Adipocyte (in vitro differentiated cells): ENCODE results near the gene SNHG17.
"Not testable (repeated sequence)": the region's sequence is repeated elsewhere in the genome, so short reads cannot be mapped to it uniquely, and the experiment has no call there.

ENCODE experiments used
- DNase-seq: peaks from one replicate; pipeline ENCODE4 v3.0.0-alpha.2; 2015; ENCODE audit warnings: low read depth
- H3K27me3 ChIP-seq: replicated peaks from 2 replicates; pipeline ENCODE4 v1.7.0; 2013; ENCODE audit warnings: mild to moderate bottlenecking, low read length, moderate library complexity; ENCODE audit not compliant: control insufficient read depth, insufficient read depth
- H3K36me3 ChIP-seq: 2 replicates; pipeline ENCODE4 v1.7.0; 2013; ENCODE audit warnings: low read length, mild to moderate bottlenecking, moderate library complexity; ENCODE audit not compliant: control insufficient read depth, insufficient read depth, severe bottlenecking
- H3K4me1 ChIP-seq: 2 replicates; pipeline ENCODE4 v1.7.0; 2013; ENCODE audit warnings: mild to moderate bottlenecking, low read length, moderate library complexity; ENCODE audit not compliant: control insufficient read depth, insufficient read depth
- H3K4me3 ChIP-seq: 2 replicates; pipeline ENCODE4 v1.7.0; 2013; ENCODE audit warnings: mild to moderate bottlenecking, low read length, moderate library complexity
- H3K9ac ChIP-seq: 2 replicates; pipeline ENCODE4 v1.7.0; 2013; ENCODE audit warnings: mild to moderate bottlenecking, low read length, moderate library complexity
- H3K9me3 ChIP-seq: 2 replicates; pipeline ENCODE4 v1.7.0; 2013; ENCODE audit warnings: mild to moderate bottlenecking, low read length, moderate library complexity; ENCODE audit not compliant: control insufficient read depth

SNHG17 gene

DNA sequence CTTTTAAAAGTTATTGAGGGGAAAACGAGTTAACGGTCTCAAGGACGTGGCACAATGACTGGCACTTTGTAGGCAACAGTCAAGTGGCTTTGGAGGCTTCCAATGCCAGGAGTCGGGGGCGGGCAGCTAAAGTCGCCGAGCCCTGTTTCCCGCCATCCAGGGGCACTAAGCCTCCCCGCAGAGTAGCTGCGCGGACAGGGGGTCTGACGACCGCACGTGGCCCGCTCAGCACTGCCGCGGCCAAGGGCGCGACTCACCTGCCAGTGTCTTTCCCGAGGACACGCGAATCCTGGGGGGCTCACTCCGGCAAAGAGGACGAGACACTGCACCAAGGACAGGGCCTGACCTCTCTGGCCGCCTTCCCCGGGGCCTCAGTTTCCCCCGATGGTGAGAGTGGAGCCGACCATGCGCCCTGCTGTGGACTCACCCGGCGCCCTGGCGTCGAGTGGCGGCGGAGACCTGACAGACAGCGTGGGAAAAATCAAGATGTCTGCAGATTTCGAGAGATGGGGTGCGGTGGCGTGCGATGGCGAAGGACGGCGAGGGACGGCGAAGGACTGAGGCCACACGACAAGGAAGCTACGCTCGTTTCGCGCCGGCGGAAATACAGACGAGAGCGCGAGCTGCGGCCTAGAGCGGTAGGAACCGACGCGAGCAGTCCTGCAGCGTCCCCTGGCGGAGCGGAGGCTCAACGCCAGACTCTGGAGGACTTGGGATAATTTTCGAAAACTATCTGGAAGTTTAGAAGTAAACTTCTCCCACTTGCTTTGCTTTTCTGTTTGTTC is at the start of gene SNHG17:
TSS of gene SNHG17 (minus strand) at position 559 of the 785 bp plus-strand sequence.
- no peaks in the 10 kb centered on the region for H3K9me3 ChIP-seq
- peak; percentile 98 for DNase-seq
- peak within 1 kb of the TSS; percentile 96 for H3K4me3 ChIP-seq
- peak within 1 kb of the TSS; percentile 95 for H3K9ac ChIP-seq
- H3K27me3 ChIP-seq: no peaks in the 10 kb centered on the region
- H3K4me1 ChIP-seq: peaks cover 35% of the 10 kb centered on the region
- H3K36me3 ChIP-seq: peaks cover 39% of the 10 kb centered on the region

DNA sequence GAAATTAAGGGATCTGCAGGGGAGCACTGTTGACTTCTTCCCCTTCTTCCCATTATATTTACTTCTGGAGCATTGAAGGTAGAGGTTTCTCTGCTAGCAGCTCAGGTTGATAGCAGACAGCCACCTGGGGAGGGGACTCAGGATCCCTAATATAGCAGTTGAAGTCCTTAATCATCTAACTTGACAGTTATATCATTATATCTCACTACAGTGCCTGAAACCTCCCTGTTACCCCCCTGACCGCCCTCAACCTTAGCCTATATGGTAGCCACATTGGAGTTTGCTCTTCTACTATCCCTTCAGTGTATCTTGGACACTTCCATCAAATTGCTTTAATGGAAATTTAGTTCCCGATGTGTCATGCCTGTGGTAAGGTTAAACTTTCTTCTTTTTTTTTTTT is 44.5 kb upstream of the SNHG17 start:
- H3K9ac ChIP-seq: no peak overlapping the region
- H3K27me3 ChIP-seq: no peaks in the 10 kb centered on the region
- H3K4me1 ChIP-seq: no peaks in the 10 kb centered on the region
- no peak overlapping the region for H3K4me3 ChIP-seq
- no peaks in the 10 kb centered on the region for H3K9me3 ChIP-seq
- no peak for DNase-seq
- peaks cover 9% of the 10 kb centered on the region for H3K36me3 ChIP-seq

DNA sequence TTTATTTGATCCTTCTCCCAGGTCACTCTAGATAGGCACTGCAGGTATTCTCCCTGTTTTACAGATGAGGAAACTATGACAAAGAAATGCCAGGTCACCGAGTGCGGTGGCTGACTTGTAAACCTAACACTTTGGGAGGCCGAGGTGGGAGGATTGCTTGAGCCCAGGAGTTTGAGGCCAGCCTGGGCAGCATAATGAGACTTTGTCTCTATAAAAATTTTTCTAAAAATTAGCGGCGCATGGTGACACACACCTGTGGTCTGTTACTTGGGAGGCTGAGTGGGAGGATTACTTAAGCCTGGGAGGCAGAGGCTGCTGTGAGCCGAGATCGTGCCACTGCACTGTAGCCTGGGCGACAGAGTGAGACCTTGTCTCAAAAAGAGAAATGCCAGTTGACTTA is 42.6 kb upstream of the SNHG17 start:
- no peak for DNase-seq
- peaks cover 7% of the 10 kb centered on the region for H3K36me3 ChIP-seq
- H3K9ac ChIP-seq: no peak overlapping the region
- no peaks in the 10 kb centered on the region for H3K27me3 ChIP-seq
- no peak overlapping the region for H3K4me3 ChIP-seq
- H3K4me1 ChIP-seq: peaks cover 9% of the 10 kb centered on the region
- H3K9me3 ChIP-seq: no peaks in the 10 kb centered on the region

DNA sequence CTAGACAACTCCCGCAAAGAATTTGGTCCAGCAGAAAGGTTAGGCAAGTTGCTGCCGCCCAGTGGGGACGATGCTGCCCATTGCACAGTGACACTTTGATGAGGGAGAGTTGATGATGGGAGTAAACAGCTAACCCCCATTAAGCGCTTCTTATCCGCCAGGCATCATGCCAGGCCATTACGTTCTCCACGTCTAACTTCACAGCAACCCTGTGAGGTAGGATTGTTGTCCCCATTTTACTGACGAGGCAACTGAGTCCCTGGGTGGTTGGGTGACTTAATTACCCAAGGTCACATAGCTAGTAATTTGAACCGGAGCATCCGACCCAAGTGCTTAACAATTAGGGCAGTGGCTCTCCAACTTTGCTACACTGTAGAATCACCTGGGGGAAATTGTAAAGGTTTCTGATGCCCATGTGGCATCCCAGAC is 38.3 kb upstream of the SNHG17 start:
- DNase-seq: peak; percentile 61
- Histone ChIP-seq H3K4me3 (peak overlapping the region; percentile 85), H3K9ac (peak overlapping the region; percentile 88), H3K36me3 (no peaks in the 10 kb centered on the region), H3K27me3 (peaks cover 3% of the 10 kb centered on the region), H3K9me3 (no peaks in the 10 kb centered on the region), H3K4me1 (peaks cover 9% of the 10 kb centered on the region)

DNA sequence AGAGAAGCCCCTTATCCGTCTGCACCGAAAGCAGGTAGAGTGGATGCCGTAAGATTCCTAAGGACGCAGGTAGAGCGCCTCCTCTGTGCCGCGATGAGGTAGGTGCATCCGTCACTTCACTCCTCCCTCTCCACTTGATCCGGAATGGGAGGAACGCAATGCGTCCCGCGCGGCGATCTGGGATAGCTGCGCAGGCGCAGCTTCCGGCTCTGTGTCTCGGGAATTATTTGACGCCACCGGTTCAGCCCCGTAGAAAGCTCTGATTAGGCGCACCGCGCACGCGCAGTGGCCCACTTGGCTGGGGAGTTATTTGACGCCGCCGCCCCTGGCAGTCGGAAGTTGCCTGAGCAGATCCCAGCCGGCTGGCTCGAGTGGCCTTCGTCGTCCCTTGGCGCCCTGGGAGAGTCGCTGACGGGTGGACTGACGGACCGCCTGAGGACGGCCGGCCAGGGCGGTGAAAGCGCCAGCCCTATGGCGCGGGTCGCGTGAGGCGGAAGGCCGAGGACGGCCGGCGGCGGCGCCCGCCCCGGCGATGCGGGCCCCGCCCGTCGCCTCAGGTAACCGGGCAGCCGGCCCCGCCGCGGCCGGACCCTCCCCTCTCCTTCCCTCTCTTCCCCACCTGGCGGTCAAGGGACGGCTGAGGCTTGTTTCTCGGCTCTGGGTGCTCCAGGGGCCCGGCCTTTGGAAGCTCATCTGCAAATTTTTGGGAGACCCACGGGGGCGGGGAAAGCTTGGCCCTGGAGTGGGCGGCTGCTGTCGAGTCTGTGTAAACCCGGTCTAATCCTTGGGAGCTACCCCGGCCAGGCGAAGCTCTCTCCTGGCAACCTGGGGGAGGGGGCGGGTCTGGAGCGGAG is 37.6 kb upstream of the SNHG17 start, which contains the start of gene RALGAPB:
TSS of gene RALGAPB (plus strand) at position 331 of the 854 bp plus-strand sequence. CDS start 15,590 bp downstream, outside the sequence.
- H3K4me3 ChIP-seq: peak within 1 kb of the TSS; percentile 85
- H3K4me1 ChIP-seq: peaks cover 9% of the 10 kb centered on the region
- H3K9me3 ChIP-seq: no peaks in the 10 kb centered on the region
- DNase-seq: peak; percentile 100
- H3K27me3 ChIP-seq: peaks cover 5% of the 10 kb centered on the region
- H3K36me3 ChIP-seq: no peaks in the 10 kb centered on the region
- H3K9ac ChIP-seq: peak within 1 kb of the TSS; percentile 88

DNA sequence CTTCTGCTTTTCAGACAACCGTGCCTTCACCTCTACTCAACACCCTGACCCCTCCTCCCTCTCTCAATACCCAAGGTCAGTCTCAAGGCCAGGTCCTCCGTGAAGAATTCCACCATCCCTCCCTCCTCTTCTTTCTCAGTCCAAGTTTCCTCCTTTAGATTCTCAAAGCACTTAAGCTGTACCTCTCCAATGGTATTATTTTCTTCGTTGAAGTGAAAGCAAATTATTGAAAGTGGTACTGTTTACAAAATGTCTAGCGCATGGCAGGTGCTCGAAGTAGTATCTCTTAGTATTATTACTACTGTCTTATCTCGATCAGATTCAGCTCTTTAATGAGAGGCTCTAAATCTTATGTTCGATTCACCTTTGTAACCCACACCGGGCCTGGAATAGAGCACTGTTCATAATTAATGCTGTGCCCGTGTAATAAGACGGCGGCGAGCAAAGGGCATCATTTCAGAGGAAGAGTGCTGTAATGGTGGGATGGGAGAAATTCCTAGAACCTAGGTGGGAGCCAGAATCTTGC is 36.9 kb upstream of the SNHG17 start:
- peak overlapping the region; percentile 57 for H3K9ac ChIP-seq
- H3K9me3 ChIP-seq: no peaks in the 10 kb centered on the region
- DNase-seq: no peak
- peak overlapping the region; percentile 85 for H3K4me3 ChIP-seq
- peaks cover 9% of the 10 kb centered on the region for H3K4me1 ChIP-seq
- H3K27me3 ChIP-seq: peaks cover 5% of the 10 kb centered on the region
- H3K36me3 ChIP-seq: no peaks in the 10 kb centered on the region

DNA sequence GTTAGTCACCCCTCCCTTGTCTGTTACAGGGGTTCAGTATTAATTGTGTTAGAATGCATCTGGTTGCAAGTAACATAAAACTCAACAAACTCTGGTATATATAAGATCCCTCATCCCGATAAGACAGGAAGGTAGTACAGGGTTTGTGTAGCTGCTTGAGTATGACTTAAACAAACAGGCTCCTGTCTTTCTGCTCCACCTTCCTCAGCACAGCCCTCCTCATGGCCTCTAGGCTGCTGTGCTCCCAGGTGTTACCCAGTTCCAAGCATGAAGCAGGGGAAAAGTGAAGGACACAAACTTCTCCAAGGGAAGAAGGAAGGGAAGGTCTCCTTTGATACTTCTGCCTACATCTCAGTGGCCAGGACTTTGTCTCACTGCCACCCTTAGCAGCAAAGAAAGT is 36.1 kb upstream of the SNHG17 start:
- no peak for DNase-seq
- Histone ChIP-seq H3K27me3 (peaks cover 5% of the 10 kb centered on the region), H3K4me3 (no peak overlapping the region), H3K4me1 (peaks cover 9% of the 10 kb centered on the region), H3K9me3 (no peaks in the 10 kb centered on the region), H3K9ac (no peak overlapping the region), H3K36me3 (no peaks in the 10 kb centered on the region)

DNA sequence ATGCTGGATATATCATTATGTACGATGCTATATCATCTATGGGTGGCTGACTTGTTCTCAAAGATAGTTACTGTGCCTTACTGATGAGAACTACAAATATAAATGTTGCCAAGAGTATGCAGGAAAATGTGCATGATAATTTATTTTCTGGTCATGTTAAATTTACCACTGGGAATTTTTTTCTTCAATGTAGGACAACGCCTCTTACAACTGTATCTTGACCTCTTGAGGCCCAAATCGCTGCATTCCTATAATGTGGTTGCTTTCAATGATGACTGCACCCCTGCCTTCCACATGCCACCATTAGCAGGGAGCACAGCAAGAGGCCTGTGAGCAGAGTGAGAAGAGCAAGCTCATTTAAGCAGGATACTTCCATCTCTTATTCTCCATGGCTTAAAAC is 31.9 kb upstream of the SNHG17 start:
- Histone ChIP-seq H3K9me3 (no peaks in the 10 kb centered on the region), H3K36me3 (no peaks in the 10 kb centered on the region), H3K27me3 (peaks cover 5% of the 10 kb centered on the region), H3K4me3 (no peak overlapping the region), H3K9ac (no peak overlapping the region), H3K4me1 (no peaks in the 10 kb centered on the region)
- DNase-seq: no peak

DNA sequence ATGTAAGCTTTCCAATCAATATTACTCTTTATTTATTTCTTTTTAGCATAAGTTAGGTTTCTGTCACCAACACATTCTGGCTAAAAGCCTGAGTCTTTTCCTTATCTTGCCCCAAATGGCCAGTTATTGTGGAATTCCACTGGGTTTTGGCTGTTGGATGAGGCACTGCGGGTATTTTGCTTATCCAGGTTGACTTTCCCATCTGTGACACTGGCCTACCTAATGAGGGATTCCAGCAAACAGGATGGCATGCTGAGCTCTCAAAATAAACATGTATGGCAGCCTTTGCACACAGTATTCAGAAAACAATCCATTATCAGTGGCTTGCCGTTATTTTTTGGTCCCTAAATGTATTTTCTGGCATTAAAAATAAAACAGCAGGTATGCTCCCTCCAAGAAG is 31.0 kb upstream of the SNHG17 start:
- no peak for DNase-seq
- peaks cover 5% of the 10 kb centered on the region for H3K27me3 ChIP-seq
- H3K4me1 ChIP-seq: no peaks in the 10 kb centered on the region
- H3K36me3 ChIP-seq: no peaks in the 10 kb centered on the region
- no peak overlapping the region for H3K4me3 ChIP-seq
- no peak overlapping the region for H3K9ac ChIP-seq
- no peaks in the 10 kb centered on the region for H3K9me3 ChIP-seq

DNA sequence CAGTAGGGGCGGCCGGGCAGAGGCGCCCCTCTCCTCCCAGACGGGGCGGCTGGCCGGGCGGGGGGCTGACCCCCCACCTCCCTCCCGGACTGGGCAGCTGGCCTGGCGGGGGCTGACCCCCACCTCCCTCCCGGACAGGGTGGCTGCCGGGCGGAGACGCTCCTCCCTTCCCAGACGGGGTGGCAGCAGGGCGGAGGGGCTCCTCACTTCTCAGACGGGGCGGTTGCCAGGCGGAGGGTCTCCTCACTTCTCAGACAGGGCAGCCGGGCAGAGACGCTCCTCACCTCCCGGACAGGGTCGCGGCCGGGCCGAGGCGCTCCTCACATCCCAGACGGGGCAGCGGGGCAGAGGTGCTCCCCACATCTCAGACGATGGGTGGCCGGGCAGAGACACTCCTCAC is 26.4 kb upstream of the SNHG17 start:
- not testable (repeated sequence) for H3K36me3 ChIP-seq, H3K9me3 ChIP-seq, DNase-seq, H3K4me1 ChIP-seq, H3K4me3 ChIP-seq, H3K9ac ChIP-seq, H3K27me3 ChIP-seq

DNA sequence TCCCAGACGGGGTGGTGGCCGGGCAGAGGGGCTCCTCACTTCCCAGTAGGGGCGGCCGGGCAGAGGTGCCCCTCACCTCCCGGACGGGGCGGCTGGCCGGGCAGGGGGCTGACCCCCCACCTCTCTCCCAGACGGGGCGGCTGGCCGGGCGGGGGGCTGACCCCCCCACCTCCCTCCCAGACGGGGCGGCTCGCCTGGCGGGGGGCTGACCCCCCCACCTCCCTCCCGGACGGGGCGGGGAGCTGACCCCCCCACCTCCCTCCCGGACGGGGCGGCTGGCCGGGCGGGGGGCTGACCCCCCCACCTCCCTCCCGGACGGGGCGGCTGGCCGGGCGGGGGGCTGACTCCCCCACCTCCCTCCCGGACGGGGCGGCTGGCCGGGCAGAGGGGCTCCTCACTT is 26.0 kb upstream of the SNHG17 start:
- not testable (repeated sequence) for H3K4me3 ChIP-seq, H3K4me1 ChIP-seq, H3K9ac ChIP-seq, DNase-seq, H3K27me3 ChIP-seq, H3K36me3 ChIP-seq, H3K9me3 ChIP-seq
